Central memory CD8-positive, alpha-beta T cell (primary cell): ENCODE measurements around the gene CEP89.
"Not testable (repeated sequence)": the region's sequence is repeated elsewhere in the genome, so short reads cannot be mapped to it uniquely, and the experiment has no call there.

Experiments
- ATAC-seq: fragments of 150-1000 bp; cut with Tn5 transposase; replicated peaks from 2 replicates; pipeline ENCODE4 v1.10.0; 2022; ENCODE audit warnings: mild to moderate bottlenecking, moderate FRiP score, moderate number of reproducible peaks; ENCODE audit not compliant: poor library complexity, severe bottlenecking; ENCODE audit errors: extremely low read depth
- DNase-seq, 2 donors: peaks; one replicate each; pipeline ENCODE4 v3.0.0; 2021; ENCODE audit warnings: low spot score in 2 of 2
- H3K27ac Mint-ChIP-seq: one replicate; pipeline ENCODE4 v1.8.0; 2022; ENCODE audit warnings: low read depth, mild to moderate bottlenecking, moderate library complexity, mixed read lengths
- H3K27me3 Mint-ChIP-seq: one replicate; pipeline ENCODE4 v1.8.0; 2022; ENCODE audit warnings: mixed read lengths
- H3K36me3 Mint-ChIP-seq: one replicate; pipeline ENCODE4 v1.8.0; 2022; ENCODE audit warnings: mild to moderate bottlenecking, moderate library complexity, mixed read lengths; ENCODE audit not compliant: insufficient read depth
- H3K4me1 Mint-ChIP-seq: one replicate; pipeline ENCODE4 v1.8.0; 2022; ENCODE audit warnings: mixed read lengths
- H3K4me3 Mint-ChIP-seq: one replicate; pipeline ENCODE4 v1.8.0; 2022; ENCODE audit warnings: mild to moderate bottlenecking, moderate library complexity, mixed read lengths
- H3K9me3 Mint-ChIP-seq: one replicate; pipeline ENCODE4 v1.8.0; 2022; ENCODE audit warnings: mixed read lengths

CEP89 gene

GRCh38 chr19:32885255-32885654 lies 86.5 kb downstream of the CEP89 start:
- H3K27ac Mint-ChIP-seq, H3K4me1 Mint-ChIP-seq, H3K27me3 Mint-ChIP-seq, H3K36me3 Mint-ChIP-seq, H3K4me3 Mint-ChIP-seq, ATAC-seq, H3K9me3 Mint-ChIP-seq, DNase-seq: not testable (repeated sequence)

- DNase-seq: no peak
- no peak overlapping the region for H3K4me3 Mint-ChIP-seq
- no peak for ATAC-seq
- no peaks in the 10 kb centered on the region for H3K9me3 Mint-ChIP-seq
- H3K4me1 Mint-ChIP-seq: no peaks in the 10 kb centered on the region
- no peaks in the 10 kb centered on the region for H3K27me3 Mint-ChIP-seq
- peak overlapping the region; percentile 80 for H3K27ac Mint-ChIP-seq
- peaks cover 2% of the 10 kb centered on the region for H3K36me3 Mint-ChIP-seq
Observed at GRCh38 chr19:32881766-32882165, 90.0 kb downstream of the CEP89 start.

GRCh38 chr19:32880622-32881021 lies 91.1 kb downstream of the CEP89 start:
- ATAC-seq: no peak
- no peak overlapping the region for H3K27ac Mint-ChIP-seq
- DNase-seq: no peak
- H3K4me3 Mint-ChIP-seq: no peak overlapping the region
- H3K9me3 Mint-ChIP-seq: no peaks in the 10 kb centered on the region
- no peaks in the 10 kb centered on the region for H3K27me3 Mint-ChIP-seq
- H3K4me1 Mint-ChIP-seq: no peaks in the 10 kb centered on the region
- H3K36me3 Mint-ChIP-seq: peaks cover 2% of the 10 kb centered on the region

GRCh38 chr19:32879741-32880140 lies 92.0 kb downstream of the CEP89 start:
- Mint-ChIP-seq H3K4me1 (no peaks in the 10 kb centered on the region), H3K9me3 (no peaks in the 10 kb centered on the region), H3K27ac (no peak overlapping the region), H3K27me3 (no peaks in the 10 kb centered on the region), H3K4me3 (no peak overlapping the region), H3K36me3 (peaks cover 2% of the 10 kb centered on the region)
- DNase-seq (no peak), ATAC-seq (no peak)

- no peaks in the 10 kb centered on the region for H3K4me1 Mint-ChIP-seq
- no peak for DNase-seq
- no peak overlapping the region for H3K4me3 Mint-ChIP-seq
- H3K9me3 Mint-ChIP-seq: no peaks in the 10 kb centered on the region
- H3K36me3 Mint-ChIP-seq: peaks cover 2% of the 10 kb centered on the region
- H3K27me3 Mint-ChIP-seq: no peaks in the 10 kb centered on the region
- no peak overlapping the region for H3K27ac Mint-ChIP-seq
- no peak for ATAC-seq
Observed at GRCh38 chr19:32878988-32879387, 92.8 kb downstream of the CEP89 start.

GRCh38 chr19:32877977-32878745 lies 93.6 kb downstream of the CEP89 start:
- no peaks in the 10 kb centered on the region for H3K9me3 Mint-ChIP-seq
- H3K27ac Mint-ChIP-seq: peak overlapping the region; percentile 35
- no peak overlapping the region for H3K4me3 Mint-ChIP-seq
- no peak for DNase-seq
- H3K27me3 Mint-ChIP-seq: no peaks in the 10 kb centered on the region
- H3K36me3 Mint-ChIP-seq: peaks cover 2% of the 10 kb centered on the region
- no peaks in the 10 kb centered on the region for H3K4me1 Mint-ChIP-seq
- ATAC-seq: no peak

GRCh38 chr19:32877323-32877912 lies 94.3 kb downstream of the CEP89 start:
- Mint-ChIP-seq H3K4me3 (no peak overlapping the region), H3K36me3 (peaks cover 2% of the 10 kb centered on the region), H3K27me3 (no peaks in the 10 kb centered on the region), H3K4me1 (no peaks in the 10 kb centered on the region), H3K9me3 (no peaks in the 10 kb centered on the region), H3K27ac (no peak overlapping the region)
- ATAC-seq (no peak), DNase-seq (no peak)

- DNase-seq (no peak), ATAC-seq (no peak)
- no peaks in the 10 kb centered on the region for H3K27me3 Mint-ChIP-seq
- peaks cover 2% of the 10 kb centered on the region for H3K36me3 Mint-ChIP-seq
- H3K4me3 Mint-ChIP-seq: no peak overlapping the region
- H3K4me1 Mint-ChIP-seq: no peaks in the 10 kb centered on the region
- H3K9me3 Mint-ChIP-seq: no peaks in the 10 kb centered on the region
- no peak overlapping the region for H3K27ac Mint-ChIP-seq
Observed at GRCh38 chr19:32876919-32877285, 94.9 kb downstream of the CEP89 start.

- no peak for ATAC-seq
- no peaks in the 10 kb centered on the region for H3K9me3 Mint-ChIP-seq
- no peak overlapping the region for H3K4me3 Mint-ChIP-seq
- H3K4me1 Mint-ChIP-seq: no peaks in the 10 kb centered on the region
- H3K36me3 Mint-ChIP-seq: peaks cover 2% of the 10 kb centered on the region
- DNase-seq: no peak
- no peaks in the 10 kb centered on the region for H3K27me3 Mint-ChIP-seq
- H3K27ac Mint-ChIP-seq: no peak overlapping the region
Observed at GRCh38 chr19:32876236-32876918, 95.4 kb downstream of the CEP89 start.

GRCh38 chr19:32875428-32875827 lies 96.3 kb downstream of the CEP89 start:
- H3K27ac Mint-ChIP-seq: no peak overlapping the region
- H3K36me3 Mint-ChIP-seq: peaks cover 2% of the 10 kb centered on the region
- no peaks in the 10 kb centered on the region for H3K27me3 Mint-ChIP-seq
- DNase-seq (no peak), ATAC-seq (no peak)
- no peaks in the 10 kb centered on the region for H3K4me1 Mint-ChIP-seq
- H3K9me3 Mint-ChIP-seq: no peaks in the 10 kb centered on the region
- no peak overlapping the region for H3K4me3 Mint-ChIP-seq

GRCh38 chr19:32874605-32875004 lies 97.2 kb downstream of the CEP89 start:
- H3K4me1 Mint-ChIP-seq: no peaks in the 10 kb centered on the region

GRCh38 chr19:32873247-32873959 lies 98.4 kb downstream of the CEP89 start:
- H3K27ac Mint-ChIP-seq: no peak overlapping the region
- ATAC-seq: no peak
- H3K27me3 Mint-ChIP-seq: no peaks in the 10 kb centered on the region
- H3K36me3 Mint-ChIP-seq: peaks cover 2% of the 10 kb centered on the region
- no peaks in the 10 kb centered on the region for H3K9me3 Mint-ChIP-seq
- no peak for DNase-seq
- no peak overlapping the region for H3K4me3 Mint-ChIP-seq
- no peaks in the 10 kb centered on the region for H3K4me1 Mint-ChIP-seq

More at GRCh38 chr19:32874605-32875004, 97.2 kb downstream of the CEP89 start:
- Mint-ChIP-seq H3K27me3 (no peaks in the 10 kb centered on the region), H3K9me3 (no peaks in the 10 kb centered on the region), H3K36me3 (peaks cover 2% of the 10 kb centered on the region), H3K27ac (no peak overlapping the region), H3K4me3 (no peak overlapping the region)
- DNase-seq: no peak
- no peak for ATAC-seq
